HG03521 (cell line): ENCODE results near the gene IGFBP2.
A peak's percentile ranks its signal among the peaks of the same experiment; 100 is the strongest.

Source experiments
- ATAC-seq: cut with Tn5 transposase; IDR thresholded peaks from one replicate; pipeline ENCODE4 v1.9.1; 2021; ENCODE audit warnings: mild to moderate bottlenecking, moderate library complexity; ENCODE audit not compliant: unreplicated experiment

Gene IGFBP2

DNA sequence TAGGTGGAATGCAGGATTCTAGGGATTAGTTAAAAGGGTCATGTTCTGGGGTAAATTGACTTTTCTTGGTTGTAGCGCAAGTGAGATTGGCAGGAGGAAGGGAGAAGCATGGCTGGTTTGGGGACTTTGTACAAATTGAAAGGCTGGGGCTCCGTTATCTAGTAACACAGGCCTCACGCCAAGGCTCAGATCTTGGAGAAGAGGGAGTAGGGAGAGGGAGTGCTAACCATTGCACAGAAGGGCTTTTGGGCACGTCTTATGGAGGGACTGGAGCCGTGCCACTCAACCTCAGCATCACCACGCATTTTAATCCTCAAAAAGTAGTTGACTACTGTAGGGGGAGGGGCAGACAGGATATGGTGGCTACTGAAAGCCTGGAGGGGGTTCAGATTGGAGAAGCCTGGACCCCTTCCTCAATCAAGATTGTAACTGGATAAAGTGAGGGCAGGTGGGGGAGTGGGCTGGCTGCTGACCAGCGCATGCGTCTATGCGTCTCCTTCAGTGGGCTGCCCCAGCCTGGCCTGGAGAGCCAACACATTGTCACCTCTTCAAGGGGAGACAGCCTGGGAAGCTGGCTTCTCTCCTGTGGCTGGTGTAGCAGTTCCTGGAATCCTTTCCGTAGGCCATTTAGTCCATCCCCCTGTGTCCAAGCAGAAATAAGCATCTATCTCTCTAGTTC is 47.9 kb downstream of the IGFBP2 start:
- no peak for ATAC-seq

GRCh38 chr2:216681683-216682082 is 48.5 kb downstream of the IGFBP2 start:
- no peak for ATAC-seq

GRCh38 chr2:216683846-216684245 is 50.6 kb downstream of the IGFBP2 start:
- ATAC-seq: no peak

- ATAC-seq: no peak
Observed at GRCh38 chr2:216685327-216685875, 52.2 kb downstream of the IGFBP2 start.

DNA sequence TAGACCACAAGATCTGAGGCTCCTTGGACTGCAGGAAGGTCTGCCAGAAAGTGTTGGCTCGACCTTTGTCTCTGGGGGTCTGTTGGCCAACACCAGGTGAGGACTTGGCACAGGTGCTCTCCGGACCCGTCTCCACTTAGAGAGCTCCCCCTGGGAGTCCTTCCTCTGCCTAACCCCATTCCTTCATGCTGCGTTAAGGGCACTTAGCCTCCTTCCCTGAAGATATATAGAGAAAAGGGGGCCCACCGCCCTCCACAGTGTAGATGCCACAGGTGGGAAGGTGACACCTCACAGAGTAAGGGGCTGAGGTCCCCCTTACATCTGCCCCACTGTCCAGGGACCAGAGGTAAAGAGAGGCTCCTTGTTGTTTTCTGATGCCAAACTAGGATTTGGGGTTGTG is 53.9 kb downstream of the IGFBP2 start:
- no peak for ATAC-seq

- ATAC-seq: no peak
Observed at GRCh38 chr2:216687646-216688045, 54.4 kb downstream of the IGFBP2 start.

DNA sequence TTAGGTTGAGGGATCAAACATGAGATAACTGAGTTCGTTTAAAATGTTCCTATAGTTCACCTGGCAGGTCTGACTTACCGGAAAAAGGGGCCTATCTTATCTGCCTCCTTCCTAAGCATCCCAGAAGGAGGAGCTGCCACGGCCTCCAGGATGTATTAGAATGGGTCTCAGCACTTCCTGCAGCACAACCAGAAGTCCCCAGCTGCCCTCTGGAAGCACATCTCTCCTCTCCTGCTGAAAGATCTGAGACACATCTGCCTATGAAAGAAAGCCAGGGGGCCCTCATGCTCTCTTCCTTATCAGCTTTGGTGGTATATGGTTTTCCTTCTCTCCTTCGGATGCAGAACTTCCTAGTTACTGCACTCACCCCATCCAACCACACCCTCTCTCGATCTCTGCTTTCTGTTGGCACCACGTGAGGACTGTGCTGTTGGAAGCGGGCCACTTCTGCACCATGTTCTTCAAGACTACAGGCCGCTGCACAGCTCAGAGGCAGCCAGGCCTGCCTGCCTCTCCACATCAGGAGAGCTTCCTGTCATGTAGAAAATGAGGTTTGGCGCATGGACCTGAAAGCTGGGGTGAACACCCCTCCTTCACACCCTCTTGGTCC is 55.6 kb downstream of the IGFBP2 start:
- ATAC-seq: no peak

GRCh38 chr2:216689397-216689796 is 56.2 kb downstream of the IGFBP2 start:
- ATAC-seq: no peak

- no peak for ATAC-seq
Observed at GRCh38 chr2:216690456-216690852, 57.2 kb downstream of the IGFBP2 start.

GRCh38 chr2:216690853-216691741 is 57.9 kb downstream of the IGFBP2 start:
- no peak for ATAC-seq

DNA sequence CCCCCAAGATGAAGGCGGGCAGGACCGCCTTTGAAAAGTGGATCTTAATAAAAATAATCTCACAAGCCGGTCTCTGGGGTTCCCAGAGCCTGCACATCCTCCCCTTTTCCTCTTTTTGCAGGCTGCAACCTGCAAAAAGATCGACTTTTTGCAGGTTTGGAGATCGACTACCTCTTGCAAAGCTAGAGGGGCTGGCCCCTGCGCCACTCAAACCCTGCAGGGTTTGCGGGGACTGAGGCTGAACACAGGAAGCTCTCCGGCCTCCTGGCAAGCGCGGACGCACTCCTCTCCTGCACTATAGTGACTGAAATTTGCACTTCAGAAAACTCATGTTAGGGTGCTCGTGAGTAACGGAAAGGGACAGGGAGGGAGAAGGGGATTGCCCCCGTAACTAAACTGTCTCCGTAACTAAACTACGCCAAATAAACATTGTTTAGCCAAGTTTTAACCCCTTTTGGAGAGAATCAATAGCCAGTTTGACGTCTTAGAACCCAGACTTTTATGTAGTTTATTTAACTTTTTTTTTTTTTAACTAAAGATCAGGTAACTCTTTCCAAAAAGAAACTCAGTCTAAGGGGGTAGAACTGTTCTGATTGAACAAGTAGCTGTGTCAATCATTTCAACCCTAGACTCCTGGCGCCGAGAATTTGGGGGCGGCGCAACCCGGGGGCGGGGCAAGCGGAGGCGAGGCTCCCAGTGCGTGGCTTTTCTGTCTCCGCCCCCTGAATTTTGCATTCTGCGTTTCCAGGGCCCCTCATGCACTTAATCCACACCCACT is 59.6 kb downstream of the IGFBP2 start:
- ATAC-seq: no peak

GRCh38 chr2:216693414-216694080 is 60.3 kb downstream of the IGFBP2 start:
- ATAC-seq: no peak

DNA sequence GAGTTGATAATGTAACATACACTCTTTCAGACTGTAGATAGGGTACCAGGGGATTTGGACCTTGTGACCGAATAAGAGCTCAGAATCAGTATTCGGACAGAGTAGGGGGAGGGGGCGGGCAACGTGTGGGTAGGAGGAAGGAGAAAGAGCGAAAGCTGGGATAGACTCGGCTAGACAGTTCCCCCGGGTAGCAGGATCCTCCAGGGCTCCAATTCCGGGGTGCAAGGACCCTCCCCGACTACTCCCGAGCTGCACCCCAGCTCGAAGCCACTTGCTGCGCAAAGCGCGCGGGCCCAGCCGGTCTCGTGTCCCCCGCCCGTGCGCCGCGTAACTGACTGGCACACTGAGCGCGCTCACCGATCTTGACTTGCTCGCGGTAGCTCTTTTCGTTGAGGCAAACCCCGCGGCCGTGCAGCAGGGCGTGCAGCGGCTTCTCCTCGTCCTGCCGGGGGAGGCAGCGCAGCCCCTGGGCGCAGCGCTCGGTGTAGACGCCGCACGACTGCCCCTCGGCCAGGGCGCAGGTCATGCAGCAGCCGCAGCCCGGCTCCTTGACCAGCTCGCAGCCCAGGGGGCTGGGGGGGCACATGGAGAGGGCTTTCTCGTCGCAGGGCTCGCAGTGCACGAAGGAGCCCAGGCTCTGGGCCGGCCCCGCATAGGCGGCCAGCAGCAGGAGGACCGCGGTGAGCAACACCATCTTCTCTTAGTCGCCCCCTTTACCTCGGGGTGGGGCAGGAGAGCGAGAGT is 61.0 kb downstream of the IGFBP2 start:
- no peak for ATAC-seq

DNA sequence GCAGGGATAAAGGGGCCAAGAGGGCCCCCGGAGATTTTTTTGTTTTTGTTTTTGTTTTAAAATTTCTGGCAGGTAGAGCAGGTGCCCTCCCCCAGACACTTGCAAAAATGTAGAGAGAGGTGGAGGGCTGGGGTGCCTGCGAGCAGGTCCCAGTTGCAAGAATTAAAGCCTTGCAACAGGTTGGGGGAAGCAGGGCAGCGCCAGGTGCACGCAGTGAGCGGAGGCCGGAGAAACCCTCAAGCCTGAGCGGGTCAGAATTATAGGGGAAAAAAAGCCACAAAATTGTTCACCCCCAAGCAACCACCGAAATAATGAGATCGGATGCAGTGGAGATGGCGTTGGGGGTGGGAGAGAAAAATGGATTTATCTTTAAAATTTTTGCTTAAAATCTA is 61.6 kb downstream of the IGFBP2 start:
- ATAC-seq: no peak

DNA sequence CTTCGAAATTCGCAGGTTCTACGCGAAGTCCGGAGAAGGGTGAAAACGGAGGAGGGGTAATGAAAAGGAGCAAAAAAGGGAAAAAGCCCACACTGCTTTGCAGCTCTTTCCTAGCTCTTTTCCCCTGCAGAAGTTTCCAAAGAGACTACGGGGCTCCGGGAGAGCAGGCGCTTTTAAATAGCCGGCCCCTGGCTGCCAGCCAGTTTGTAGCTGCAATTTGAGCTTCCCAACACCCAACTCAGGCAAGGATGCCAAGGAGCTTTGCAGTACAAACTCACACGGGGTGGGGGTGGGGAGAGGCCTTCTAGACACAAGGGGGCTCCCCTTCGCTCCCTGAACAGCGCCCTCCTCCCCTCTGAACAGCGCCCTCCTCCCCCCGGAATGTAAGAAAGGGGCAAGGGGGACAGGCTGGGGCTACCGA is 62.2 kb downstream of the IGFBP2 start, which contains the start of gene IGFBP5:
IGFBP5 (minus strand) TSS at position 149 of the 421 bp plus-strand sequence. CDS start 774 bp downstream, outside the sequence.
- no peak for ATAC-seq

DNA sequence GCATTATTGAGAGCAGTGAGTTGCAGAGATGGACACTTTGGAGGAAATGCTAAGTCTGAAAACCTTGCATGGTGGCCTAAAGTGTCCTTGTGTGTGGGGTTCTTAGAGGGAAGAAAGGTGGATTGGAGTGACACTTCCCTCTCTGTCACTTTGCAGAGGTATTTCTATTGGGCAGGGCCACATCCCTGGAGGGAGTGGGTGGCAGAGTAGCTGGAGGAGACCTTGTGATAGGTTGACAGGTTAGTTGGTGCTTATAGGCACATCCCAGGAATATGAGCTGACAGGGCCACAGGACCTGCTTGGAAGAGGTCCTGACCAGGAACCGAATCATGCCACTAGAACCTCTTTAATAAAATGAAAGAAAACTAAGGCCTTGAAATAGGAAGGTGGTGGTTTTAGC is 63.1 kb downstream of the IGFBP2 start:
- ATAC-seq: no peak

DNA sequence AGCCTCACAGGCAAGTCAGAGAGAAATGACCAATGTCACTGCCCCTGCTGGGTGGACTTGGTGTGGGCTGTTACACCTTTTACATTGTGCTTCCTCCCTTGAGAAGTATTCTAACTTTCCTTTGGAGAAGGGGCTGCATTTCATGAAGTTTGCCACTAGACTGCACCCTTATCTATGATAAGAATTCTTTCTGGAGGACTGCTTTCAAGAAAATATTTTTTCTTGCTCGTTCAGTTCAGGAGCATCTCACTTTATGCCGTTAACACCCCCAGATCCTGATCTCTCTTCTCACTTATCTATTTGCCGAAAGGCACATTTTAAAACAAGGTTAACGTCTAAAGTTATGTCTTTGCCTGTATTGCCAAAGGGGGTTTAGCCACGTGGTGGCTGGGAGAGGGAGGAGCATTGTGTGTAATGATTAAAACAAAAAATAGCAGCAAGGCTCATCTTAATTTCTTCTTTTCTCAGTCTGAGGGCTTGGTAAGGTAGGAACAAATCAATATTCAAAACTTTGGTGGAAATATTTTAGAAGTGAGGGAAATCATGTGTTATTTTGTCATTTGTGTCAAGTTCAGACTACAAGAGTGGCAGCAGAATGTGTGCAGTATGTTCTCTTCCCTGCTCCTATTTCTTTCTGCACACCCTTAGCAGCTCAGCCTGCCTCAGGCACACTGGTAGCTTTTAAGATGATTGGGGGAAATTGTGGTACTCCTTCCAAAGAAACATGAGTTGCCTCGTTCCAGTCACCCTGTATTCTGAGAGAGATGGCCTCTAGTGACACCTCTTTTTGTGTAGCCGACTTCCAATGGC is 63.7 kb downstream of the IGFBP2 start:
- ATAC-seq: no peak

DNA sequence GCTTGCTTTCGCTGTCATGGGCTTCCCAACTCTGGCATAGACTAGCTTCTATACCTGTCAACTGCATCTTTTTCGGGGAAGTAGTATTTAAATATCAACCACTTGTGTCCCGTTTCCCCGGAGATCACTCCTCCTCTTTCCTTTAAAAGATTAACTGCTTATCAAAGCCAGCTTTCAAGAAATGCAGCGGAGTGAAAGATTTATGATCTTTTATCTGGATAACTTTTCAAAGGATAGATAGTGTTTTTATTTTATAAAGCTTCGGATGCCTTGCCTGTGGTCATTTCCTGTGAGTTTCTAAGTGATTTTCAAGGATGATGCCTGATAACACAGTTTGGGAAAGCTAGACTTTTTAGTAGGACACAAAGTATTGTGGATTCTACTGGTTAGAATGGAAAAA is 65.1 kb downstream of the IGFBP2 start:
- ATAC-seq: no peak

DNA sequence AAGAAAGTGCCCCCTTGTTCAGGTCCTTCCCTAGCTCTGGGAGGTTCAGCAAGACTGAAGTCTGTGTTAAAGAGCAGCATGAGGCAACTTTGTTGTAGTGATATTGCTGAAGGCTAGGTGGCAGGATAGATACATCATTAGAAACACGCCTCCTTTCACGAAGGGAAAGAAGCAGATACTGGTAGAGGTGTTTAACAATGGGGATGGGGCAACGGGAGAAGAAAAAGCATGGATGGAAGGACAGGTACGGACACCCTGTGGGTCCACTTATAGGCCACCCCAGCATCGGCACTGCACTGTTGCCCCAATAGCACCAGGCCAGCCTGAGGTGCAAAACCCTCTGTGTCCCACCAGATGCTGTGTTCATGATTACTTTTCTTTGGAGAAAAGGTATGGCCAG is 65.7 kb downstream of the IGFBP2 start:
- peak; percentile 59 for ATAC-seq
